Activated CD8-positive, alpha-beta memory T cell treated with anti-CD3 and anti-CD28 coated beads, Interleukin-2, amount 50 U/mL, for 24 hours (primary cell): Measurements from ENCODE around the gene PRSS16.
"Not testable (repeated sequence)": the region's sequence is repeated elsewhere in the genome, so short reads cannot be mapped to it uniquely, and the experiment has no call there.

Experiments used
- DNase-seq: peaks from one replicate; pipeline ENCODE4 v3.0.0-alpha.2; 2020; ENCODE audit errors: extremely low read depth

The PRSS16 gene

DNA sequence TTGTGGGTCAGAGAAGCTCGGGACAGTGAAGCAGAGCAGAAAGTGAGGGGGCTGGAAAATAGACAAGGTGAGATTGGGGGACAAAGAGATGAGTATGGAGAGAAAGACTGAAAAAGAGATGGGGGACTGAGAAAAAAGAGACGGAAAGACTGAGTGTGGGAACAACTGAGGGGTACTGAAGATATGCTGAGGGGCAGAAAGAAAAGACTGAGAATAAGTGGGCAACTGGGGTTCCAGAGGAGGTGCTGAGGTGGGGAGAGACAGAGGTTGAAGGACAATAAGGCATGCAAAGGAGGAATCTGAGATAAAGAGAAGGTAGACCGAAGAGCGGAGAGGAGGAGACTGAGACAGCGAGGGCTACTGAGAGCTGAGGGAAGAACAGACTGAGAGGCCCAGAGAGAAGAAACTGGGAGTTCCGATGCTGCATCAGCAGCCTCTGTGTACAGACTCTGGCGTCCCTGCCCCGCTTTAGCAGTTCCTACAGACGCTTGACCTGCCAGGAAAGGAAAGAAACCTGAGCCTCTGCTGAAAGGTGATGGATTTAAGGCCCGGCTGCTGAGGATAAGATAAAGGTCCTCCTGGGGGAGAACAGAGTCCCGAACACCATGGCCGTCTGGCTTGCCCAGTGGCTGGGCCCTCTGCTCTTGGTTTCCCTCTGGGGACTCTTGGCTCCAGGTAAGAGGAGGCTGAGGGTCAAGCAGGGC lies at the start of gene PRSS16:
Gene PRSS16, plus strand, starts transcription at position 569 of the 704 bp plus-strand sequence. Its CDS starts 37 bp downstream, at position 606.
- no peak for DNase-seq

- no peak for DNase-seq
Measured at GRCh38 chr6:27205375-27206278, 41.9 kb upstream of the PRSS16 start.

- no peak for DNase-seq
Measured at GRCh38 chr6:27206806-27207205, 40.7 kb upstream of the PRSS16 start.

- DNase-seq = no peak
Measured at GRCh38 chr6:27208042-27208441, 39.5 kb upstream of the PRSS16 start.

- DNase-seq = no peak
Measured at GRCh38 chr6:27209196-27209595, 38.3 kb upstream of the PRSS16 start.

GRCh38 chr6:27209659-27210269 lies 37.7 kb upstream of the PRSS16 start:
- no peak for DNase-seq

DNA sequence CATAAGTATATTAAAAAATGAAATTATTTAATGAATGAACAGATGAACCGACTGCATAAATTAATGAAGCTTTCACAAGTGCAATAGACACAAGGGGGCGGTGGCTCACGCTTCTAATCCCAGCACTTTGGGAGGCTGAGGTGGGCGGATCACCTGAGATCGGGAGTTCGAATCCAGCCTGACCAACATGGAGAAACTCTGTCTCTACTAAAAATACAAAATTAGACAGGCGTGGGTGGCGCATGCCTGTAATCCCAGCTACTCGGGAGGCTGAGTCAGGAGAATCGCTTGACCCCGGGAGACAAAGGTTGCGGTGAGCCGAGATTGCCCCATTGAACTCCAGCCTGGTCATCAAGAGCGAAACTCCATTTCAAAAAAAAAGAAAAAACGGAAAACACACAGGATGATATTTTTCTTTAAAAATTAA lies 34.4 kb upstream of the PRSS16 start:
- not testable (repeated sequence) for DNase-seq

- DNase-seq = no peak
Measured at GRCh38 chr6:27213544-27214125, 33.9 kb upstream of the PRSS16 start.

- no peak for DNase-seq
Measured at GRCh38 chr6:27214126-27214601, 33.3 kb upstream of the PRSS16 start.

GRCh38 chr6:27216874-27217273 lies 30.6 kb upstream of the PRSS16 start:
- no peak for DNase-seq

DNA sequence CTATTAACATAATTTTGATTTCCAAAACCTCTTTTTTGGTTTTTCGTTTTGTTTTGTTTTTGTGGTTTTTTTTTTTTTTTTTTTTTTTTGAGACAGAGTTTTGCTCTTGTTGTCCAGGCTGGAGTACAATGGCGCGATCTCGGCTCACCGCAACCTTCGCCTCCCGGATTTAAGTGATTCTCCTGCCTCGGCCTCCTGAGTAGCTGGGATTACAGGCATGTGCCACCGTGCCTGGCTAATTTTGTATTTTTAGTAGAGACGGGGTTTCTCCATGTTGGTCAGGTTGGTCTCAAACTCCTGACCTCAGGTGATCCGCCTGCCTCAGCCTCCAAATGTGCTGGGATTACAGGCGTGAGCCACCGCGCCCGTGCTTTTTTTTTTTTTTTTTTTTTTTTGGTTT lies 24.5 kb upstream of the PRSS16 start:
- DNase-seq = not testable (repeated sequence)

- no peak for DNase-seq
Measured at GRCh38 chr6:27224729-27225128, 22.8 kb upstream of the PRSS16 start.

DNA sequence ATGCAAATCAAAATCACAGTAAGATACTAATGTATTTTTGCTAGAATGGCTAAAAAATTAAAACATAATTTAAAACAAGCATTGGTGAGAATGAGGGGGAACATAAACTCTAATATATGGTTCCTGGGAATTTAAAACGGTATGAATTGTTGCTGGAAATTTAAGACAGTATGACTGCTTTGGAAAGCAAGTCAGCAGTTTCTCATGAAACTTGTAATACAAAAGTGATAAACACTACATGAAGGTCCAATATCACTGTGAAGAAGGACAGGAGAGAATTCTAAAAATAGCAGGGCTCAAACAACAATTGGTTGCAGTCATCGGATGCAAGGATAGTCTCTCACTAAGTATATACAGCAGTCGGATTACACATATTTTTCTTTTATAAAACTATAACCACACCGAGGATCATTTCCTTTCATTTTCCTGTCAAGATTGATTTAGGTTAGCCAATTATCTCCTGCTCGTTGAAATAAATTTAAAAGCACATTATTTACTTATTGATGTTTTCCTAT lies 18.5 kb upstream of the PRSS16 start:
- no peak for DNase-seq

DNA sequence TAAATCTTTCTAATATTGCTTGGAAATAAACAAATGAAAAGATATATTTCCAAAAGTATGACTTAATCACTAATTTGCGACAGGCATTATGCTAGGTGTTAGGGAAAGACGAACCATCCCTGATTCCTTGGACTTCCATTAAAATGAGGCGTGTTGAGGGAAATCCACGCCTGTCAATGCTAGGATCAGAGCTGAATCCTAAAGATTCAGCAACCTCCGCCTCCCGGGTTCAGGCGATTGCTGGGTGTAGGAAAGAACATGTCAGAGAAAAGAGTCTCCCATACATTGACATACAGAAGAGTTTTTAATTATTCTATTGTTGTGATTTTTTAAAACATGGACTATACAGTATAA lies 16.8 kb upstream of the PRSS16 start:
- no peak for DNase-seq

GRCh38 chr6:27234576-27234975 lies 12.9 kb upstream of the PRSS16 start:
- DNase-seq = no peak

DNA sequence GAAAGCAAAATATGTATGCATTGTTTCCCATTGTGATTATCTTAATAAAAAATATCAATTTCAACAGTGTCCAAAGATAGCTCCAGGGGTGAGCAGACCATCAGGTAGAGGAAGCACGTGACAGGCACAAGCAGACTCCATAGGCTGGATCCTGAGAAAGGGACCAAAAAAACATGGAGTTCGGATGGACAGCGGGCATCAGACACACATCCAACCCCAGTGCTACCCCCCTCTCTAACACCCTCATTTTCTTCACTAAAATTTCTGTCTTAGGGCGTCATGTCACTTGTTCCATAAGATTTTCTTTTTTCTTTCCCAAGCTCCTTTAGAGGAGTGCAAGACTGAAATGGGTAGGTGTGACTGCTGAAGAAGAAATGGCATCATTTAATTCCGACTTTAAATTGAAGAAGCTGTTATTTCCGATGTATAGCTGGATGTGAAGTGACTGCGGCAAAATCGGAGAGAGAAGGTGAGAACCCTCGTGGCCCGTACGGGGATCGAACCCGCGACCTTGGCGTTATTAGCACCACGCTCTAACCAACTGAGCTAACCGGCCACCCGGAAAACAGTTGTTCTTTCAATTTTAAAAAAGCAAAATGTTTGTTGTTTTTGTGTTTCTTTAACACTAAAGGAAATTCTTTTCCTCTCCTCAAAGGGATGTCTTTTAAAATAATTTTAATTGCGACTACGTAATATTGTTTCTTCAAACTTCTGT lies 10.3 kb upstream of the PRSS16 start:
- no peak for DNase-seq

DNA sequence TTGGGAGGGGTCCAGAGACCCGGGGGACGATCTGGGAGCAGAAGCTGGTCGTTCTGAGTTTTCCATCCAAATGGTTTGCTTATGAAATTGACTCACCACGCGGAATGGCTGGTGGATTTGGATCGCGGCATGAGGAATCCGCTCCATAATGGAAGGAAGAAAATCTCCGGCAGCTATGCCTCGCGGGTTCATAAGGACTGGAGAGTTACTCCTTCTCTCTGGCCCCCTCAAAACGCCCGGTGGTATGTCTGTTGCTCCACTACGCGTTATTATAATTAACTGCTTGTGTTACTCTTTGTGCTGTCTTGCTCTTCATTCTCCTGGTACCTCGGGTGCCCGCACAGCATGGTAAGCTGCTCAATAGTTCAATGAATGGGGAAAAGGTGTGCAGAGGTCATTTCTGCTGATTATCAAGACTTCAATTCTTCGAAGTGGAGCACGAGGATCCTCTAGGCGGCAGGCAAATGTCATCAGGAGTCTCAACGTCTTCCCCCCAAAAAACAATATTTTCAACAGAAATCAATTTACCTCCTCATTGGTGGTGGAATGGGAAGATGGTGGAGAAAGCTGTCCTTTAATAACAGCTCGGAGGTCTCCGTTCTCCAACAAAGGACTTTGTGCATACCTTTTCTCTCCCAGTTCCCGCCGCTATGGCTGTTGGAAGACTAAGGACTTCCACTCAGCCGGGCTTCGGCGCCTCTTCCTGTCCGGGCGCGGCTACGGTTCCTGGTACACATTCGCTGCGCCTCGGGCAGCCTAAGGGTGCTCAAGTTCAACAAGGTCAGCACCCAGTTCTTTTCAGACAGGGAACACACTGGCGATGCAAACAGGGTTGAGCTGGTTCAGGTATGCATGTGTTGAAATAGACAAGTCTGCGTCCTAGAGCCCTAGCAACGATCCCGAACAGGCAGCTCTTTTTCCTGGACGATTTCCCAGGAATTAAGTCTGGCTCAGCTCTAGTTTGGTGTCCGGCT lies 9.2 kb upstream of the PRSS16 start:
- DNase-seq = no peak

- no peak for DNase-seq
Measured at GRCh38 chr6:27239258-27239657, 8.2 kb upstream of the PRSS16 start.

DNA sequence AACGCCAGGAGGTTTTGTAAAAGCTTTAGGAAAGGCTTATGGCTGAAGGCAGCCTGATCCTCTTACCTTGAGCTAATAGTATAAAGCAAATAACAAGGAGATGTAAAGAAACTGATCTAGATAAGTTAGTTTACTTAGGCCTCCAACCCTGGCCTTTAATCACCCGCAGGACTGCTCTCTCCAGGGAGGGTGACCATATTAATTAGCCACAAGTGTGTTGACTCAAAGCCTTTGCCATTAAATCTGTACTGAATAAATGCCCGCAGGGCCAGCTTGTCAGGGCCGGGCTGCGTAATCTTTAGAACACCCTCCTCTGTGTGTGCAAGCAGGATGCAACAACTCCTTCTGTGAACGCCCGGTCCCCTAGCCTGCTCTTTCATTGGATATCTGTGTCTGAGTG lies 6.1 kb upstream of the PRSS16 start:
- no peak for DNase-seq
